GM23248 (cell line): ENCODE results near the gene DAB2IP. TPM values are rescaled to one million over a fixed set of nuclear protein-coding genes. Genes with fewer than 3 reads are reported as not detected.

Source experiments
- DNase-seq: peaks from one replicate; pipeline ENCODE4 v3.0.0-alpha.2; 2015
- H2AFZ ChIP-seq: fragments of 200-600 bp; sonication (generic); 2 replicates; pipeline ENCODE4 v1.6.1; 2016; ENCODE audit warnings: antibody characterized with exemption
- H3F3A ChIP-seq: fragments of 200-600 bp; sonication (generic); 2 replicates; pipeline ENCODE4 v1.6.1; 2016; ENCODE audit warnings: mild to moderate bottlenecking, antibody characterized with exemption, mixed run types; ENCODE audit not compliant: insufficient read depth
- H3K27ac ChIP-seq: fragments of 200-600 bp; sonication (generic); 2 replicates; pipeline ENCODE4 v1.5.1; 2016; ENCODE audit warnings: mild to moderate bottlenecking
- H3K27me3 ChIP-seq: fragments of 200-600 bp; sonication (generic); replicated peaks from 2 replicates; pipeline ENCODE4 v1.6.1; 2016; ENCODE audit warnings: mild to moderate bottlenecking; ENCODE audit not compliant: insufficient read depth
- H3K36me3 ChIP-seq: fragments of 200-600 bp; sonication (generic); 2 replicates; pipeline ENCODE4 v1.6.1; 2016; ENCODE audit warnings: low read depth, mild to moderate bottlenecking
- H3K4me1 ChIP-seq: fragments of 200-600 bp; sonication (generic); 2 replicates; pipeline ENCODE4 v1.6.1; 2016; ENCODE audit warnings: mild to moderate bottlenecking; ENCODE audit not compliant: insufficient read depth
- H3K4me2 ChIP-seq: fragments of 200-600 bp; sonication (generic); one replicate; pipeline ENCODE4 v1.6.1; 2016; ENCODE audit warnings: mild to moderate bottlenecking; ENCODE audit not compliant: unreplicated experiment
- H3K4me3 ChIP-seq: fragments of 200-600 bp; sonication (generic); 2 replicates; pipeline ENCODE4 v1.5.1; 2016; ENCODE audit warnings: mild to moderate bottlenecking
- H3K79me2 ChIP-seq: fragments of 200-600 bp; sonication (generic); 2 replicates; pipeline ENCODE4 v1.6.1; 2016; ENCODE audit warnings: mild to moderate bottlenecking; ENCODE audit not compliant: insufficient read depth
- H3K9ac ChIP-seq: fragments of 200-600 bp; sonication (generic); 2 replicates; pipeline ENCODE4 v1.6.1; 2016; ENCODE audit warnings: mild to moderate bottlenecking
- H3K9me2 ChIP-seq: fragments of 200-600 bp; sonication (generic); 2 replicates; pipeline ENCODE4 v1.6.1; 2016; ENCODE audit warnings: mixed run types, mild to moderate bottlenecking, moderate library complexity; ENCODE audit not compliant: insufficient read depth
- H3K9me3 ChIP-seq: fragments of 200-600 bp; sonication (generic); one replicate; pipeline ENCODE4 v1.6.1; 2017; ENCODE audit warnings: low read depth
- H4K20me1 ChIP-seq: fragments of 200-600 bp; sonication (generic); 2 replicates; pipeline ENCODE4 v1.6.0; 2016; ENCODE audit not compliant: insufficient read depth
- EZH2 ChIP-seq: fragments of 200-600 bp; sonication (generic); IDR thresholded peaks from 2 replicates; pipeline ENCODE4 v1.6.1; 2018; ENCODE audit warnings: antibody characterized with exemption, mild to moderate bottlenecking; ENCODE audit not compliant: insufficient read depth, poor library complexity, severe bottlenecking
- EZH2phosphoT487 ChIP-seq: fragments of 200-600 bp; sonication (generic); IDR thresholded peaks from 2 replicates; pipeline ENCODE4 v1.6.1; 2018; ENCODE audit warnings: antibody characterized with exemption, moderate library complexity, mild to moderate bottlenecking, low read depth; ENCODE audit not compliant: insufficient read depth
- WGBS, 2 experiments: methylation state at CpG; one replicate each; pipeline ENCODE4 v1.1.6; 2015 to 2017; ENCODE audit warnings: low lambda C conversion rate in 2 of 2, low coverage in 1 of 2; ENCODE audit errors: missing lambda C conversion rate in 2 of 2; 5-methylcytosine and 5-hydroxymethylcytosine counted together
- in situ Hi-C: fragments of 300-500 bp; cut with MboI; formaldehyde crosslinking; loops from 2 replicates; pipeline ENCODE4 v1.15.0; 2020
- polyA plus RNA-seq: library from polyadenylated mRNA; unstranded; fragments of >200 nt; fragmentation: Nextera tagmentation; extraction: Ambion mirVana; gene quantifications from 2 replicates; pipeline ENCODE4 v1.2.1, GENCODE V29; 2016
- total RNA-seq: library from RNA; depleted of rRNA; stranded (reverse); fragments of >200 nt; shearing (Covaris generic); gene quantifications from 2 replicates; pipeline ENCODE4 v1.2.3, GENCODE V29; 2014

Gene DAB2IP
- total and polyA plus RNA-seq, 2 experiments from 2014 or later: 2.6 to 19.7 TPM

DNA sequence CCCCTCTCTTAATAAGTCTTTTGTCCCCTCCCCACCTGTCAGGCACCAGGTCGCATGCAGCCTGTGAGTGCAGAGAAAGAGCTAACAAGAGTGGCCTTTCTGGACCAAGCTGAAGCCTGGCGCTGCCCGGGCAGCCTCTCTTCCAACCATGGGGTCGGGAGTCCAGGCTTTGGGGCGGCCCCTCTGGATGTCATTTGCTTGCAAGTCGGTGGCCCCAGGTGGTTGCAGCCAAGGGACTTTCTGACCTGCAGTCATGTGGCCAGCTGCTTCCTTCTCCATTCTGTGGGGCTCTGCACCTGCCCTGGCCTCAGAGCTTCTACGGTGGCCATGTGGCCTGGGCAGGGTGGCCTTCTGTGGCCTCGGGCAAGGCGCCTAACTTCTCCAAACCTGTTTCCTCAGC, 159.7 kb downstream of the DAB2IP start:
- H3K27ac ChIP-seq: no peak overlapping the region
- no peaks in the 10 kb centered on the region for H3K79me2 ChIP-seq
- 81 to 82% methylated on average over 9 of the region's 9 CpGs for WGBS, 2 experiments
- H2AFZ ChIP-seq: no peak overlapping the region
- no peaks in the 10 kb centered on the region for H3K9me2 ChIP-seq
- H3K4me1 ChIP-seq: no peaks in the 10 kb centered on the region
- in situ Hi-C loops: no loop called here
- H3K27me3 ChIP-seq: no peaks in the 10 kb centered on the region
- no peaks in the 10 kb centered on the region for H3K36me3 ChIP-seq
- no peak overlapping the region for H3K4me3 ChIP-seq
- DNase-seq: no peak
- H3F3A ChIP-seq: no peaks in the 10 kb centered on the region
- TF ChIP-seq EZH2 (no peak), EZH2phosphoT487 (no peak)
- no peak overlapping the region for H3K4me2 ChIP-seq
- H4K20me1 ChIP-seq: no peaks in the 10 kb centered on the region
- H3K9me3 ChIP-seq: no peaks in the 10 kb centered on the region
- H3K9ac ChIP-seq: no peak overlapping the region

DNA sequence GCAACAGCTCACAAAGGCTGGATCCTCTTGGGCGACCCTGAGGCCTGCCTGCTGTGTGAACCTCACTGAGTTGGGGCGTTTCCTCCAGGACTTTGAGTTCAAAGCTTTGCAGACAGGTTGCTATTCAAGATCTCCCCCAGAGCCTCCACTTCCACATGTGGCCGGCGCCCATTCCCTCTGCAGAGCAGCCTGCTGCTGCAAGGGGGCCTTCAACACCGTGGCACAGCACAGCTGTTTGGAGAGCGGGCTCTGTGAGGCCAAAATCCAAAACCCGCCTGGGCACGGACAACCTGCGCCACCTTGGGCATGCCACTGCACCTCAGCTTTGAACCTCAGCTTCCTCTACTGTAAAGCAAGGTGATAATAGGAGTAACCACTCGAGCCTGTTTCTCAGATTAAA, 160.3 kb downstream of the DAB2IP start:
- in situ Hi-C loops: no loop called here
- no peaks in the 10 kb centered on the region for H3K4me1 ChIP-seq

DNA sequence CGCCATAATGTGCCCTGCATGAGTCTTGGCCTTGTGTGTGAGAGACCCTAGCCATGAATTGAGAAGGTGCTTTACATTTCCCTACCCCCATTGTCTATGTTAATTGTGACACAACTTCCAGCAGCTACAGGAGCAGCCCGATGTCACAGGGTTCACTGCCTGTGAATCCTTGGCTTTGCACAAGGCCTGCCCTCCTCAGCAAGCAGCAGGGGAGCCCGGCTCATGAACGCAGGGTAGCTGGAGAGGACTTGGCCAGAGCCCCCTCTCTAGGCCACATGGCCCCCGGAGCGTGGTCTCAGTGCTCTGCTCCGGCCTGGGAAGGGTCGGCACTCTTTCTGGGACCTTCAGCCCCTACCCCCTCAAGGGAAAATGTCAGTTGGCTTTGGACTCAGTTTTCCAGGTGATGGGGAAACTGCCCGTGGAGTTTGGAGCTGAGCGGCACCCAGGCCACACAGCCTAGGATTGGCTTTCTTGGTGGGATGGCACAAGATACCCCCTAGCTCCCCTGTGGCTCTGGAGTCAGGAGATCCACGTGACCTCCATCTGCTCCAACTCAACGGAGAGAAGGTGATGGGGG, 160.8 kb downstream of the DAB2IP start:
- H3K36me3 ChIP-seq: no peaks in the 10 kb centered on the region
- no peaks in the 10 kb centered on the region for H3F3A ChIP-seq
- H3K9ac ChIP-seq: no peak overlapping the region
- H3K4me2 ChIP-seq: no peak overlapping the region
- H3K4me3 ChIP-seq: no peak overlapping the region
- H3K9me2 ChIP-seq: no peaks in the 10 kb centered on the region
- no peaks in the 10 kb centered on the region for H3K9me3 ChIP-seq
- DNase-seq: no peak
- WGBS, 2 experiments: 76 to 77% methylated on average over 12 of the region's 12 CpGs
- no peak overlapping the region for H3K27ac ChIP-seq
- no peaks in the 10 kb centered on the region for H4K20me1 ChIP-seq
- no peaks in the 10 kb centered on the region for H3K27me3 ChIP-seq
- H2AFZ ChIP-seq: no peak overlapping the region
- no peaks in the 10 kb centered on the region for H3K4me1 ChIP-seq
- in situ Hi-C loops: no loop called here
- no peaks in the 10 kb centered on the region for H3K79me2 ChIP-seq
- TF ChIP-seq EZH2phosphoT487 (no peak), EZH2 (no peak)

More for the DNA sequence above, 160.3 kb downstream of the DAB2IP start:
- H3K79me2 ChIP-seq: no peaks in the 10 kb centered on the region
- DNase-seq: no peak
- no peaks in the 10 kb centered on the region for H3K9me2 ChIP-seq
- H3K4me3 ChIP-seq: no peak overlapping the region
- no peaks in the 10 kb centered on the region for H3K36me3 ChIP-seq
- H2AFZ ChIP-seq: no peak overlapping the region
- no peak for TF ChIP-seq EZH2
- no peak for TF ChIP-seq EZH2phosphoT487
- H3F3A ChIP-seq: no peaks in the 10 kb centered on the region
- H3K9ac ChIP-seq: no peak overlapping the region
- no peaks in the 10 kb centered on the region for H3K27me3 ChIP-seq
- no peak overlapping the region for H3K4me2 ChIP-seq
- no peak overlapping the region for H3K27ac ChIP-seq
- WGBS, 2 experiments: 75% methylated on average over 10 of the region's 10 CpGs
- no peaks in the 10 kb centered on the region for H3K9me3 ChIP-seq
- H4K20me1 ChIP-seq: no peaks in the 10 kb centered on the region

DNA sequence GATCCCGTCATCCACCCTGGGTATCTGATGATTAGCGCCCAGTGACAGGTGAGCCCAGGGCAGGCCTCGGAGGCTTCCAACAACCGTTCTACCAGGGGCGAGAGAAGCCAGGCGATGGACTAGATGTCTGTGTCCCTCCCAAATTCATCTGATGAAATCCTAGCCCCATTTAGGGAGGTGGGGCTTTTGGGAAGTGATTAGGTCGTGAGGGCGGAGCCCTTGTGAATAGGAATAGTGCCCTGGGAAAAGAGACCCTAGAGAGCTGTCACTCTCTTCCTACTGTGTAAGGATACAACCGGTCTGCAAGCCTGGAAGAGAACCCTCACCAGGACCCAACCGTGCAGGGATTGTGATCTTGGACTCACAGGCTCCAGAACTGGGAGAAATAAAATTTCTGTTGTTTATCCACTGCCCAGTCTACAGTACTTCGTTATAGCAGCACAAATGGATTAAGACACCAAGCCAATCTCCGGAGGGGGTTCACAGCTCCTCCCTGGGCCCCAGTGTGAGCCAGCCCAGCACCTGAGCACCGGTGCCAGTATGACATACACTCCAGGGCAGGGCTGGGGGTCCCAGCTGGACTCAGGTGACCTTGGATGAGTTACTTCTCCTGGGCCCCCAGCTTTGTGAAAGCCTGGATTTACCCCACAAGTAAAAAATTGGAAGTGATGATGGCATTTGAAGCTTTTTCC, 162.2 kb downstream of the DAB2IP start:
- Histone ChIP-seq H3K4me1 (no peaks in the 10 kb centered on the region), H3K4me3 (no peak overlapping the region), H4K20me1 (no peaks in the 10 kb centered on the region), H3K9ac (no peak overlapping the region), H2AFZ (no peak overlapping the region), H3K9me3 (no peaks in the 10 kb centered on the region), H3K27me3 (no peaks in the 10 kb centered on the region), H3K4me2 (no peak overlapping the region), H3F3A (no peaks in the 10 kb centered on the region), H3K79me2 (no peaks in the 10 kb centered on the region), H3K27ac (no peak overlapping the region), H3K36me3 (no peaks in the 10 kb centered on the region), H3K9me2 (no peaks in the 10 kb centered on the region)
- in situ Hi-C loops: no loop called here
- TF ChIP-seq EZH2 (no peak), EZH2phosphoT487 (no peak)
- 72 to 74% methylated on average over 13 of the region's 13 CpGs for WGBS, 2 experiments
- DNase-seq: no peak
